ENCODE measurements around the gene KIR3DL1. TPM values are rescaled to one million over a fixed set of nuclear protein-coding genes. Genes with fewer than 3 reads are reported as not detected.
"Not testable (repeated sequence)": the region's sequence is repeated elsewhere in the genome, so short reads cannot be mapped to it uniquely, and the experiment has no call there.

Gene KIR3DL1
- total RNA-seq, 2 experiments from 2014 or later, result 0.14 TPM; not detected in 1

DNA sequence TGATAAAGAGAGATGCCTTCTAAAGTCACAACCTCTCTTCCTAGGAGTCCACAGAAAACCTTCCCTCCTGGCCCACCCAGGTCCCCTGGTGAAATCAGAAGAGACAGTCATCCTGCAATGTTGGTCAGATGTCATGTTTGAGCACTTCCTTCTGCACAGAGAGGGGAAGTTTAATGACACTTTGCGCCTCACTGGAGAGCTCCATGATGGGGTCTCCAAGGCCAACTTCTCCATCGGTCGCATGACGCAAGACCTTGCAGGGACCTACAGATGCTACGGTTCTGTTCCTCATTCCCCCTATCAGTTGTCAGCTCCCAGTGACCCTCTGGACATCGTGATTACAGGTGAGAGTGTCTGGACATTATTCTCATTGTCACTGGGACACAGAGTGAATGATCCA lies 28.1 kb upstream of the KIR3DL1 start:
- H3K4me3 Mint-ChIP-seq; DNase-seq; H3K36me3 Mint-ChIP-seq (ENCODE audit: low read depth); H3K4me1 Mint-ChIP-seq (ENCODE audit: low read depth); H3K27ac Mint-ChIP-seq; ATAC-seq; POLR2A ChIA-PET; H3K9me3 Mint-ChIP-seq; intact Hi-C loops (cut with micrococcal nuclease); CTCF ChIA-PET: not testable (repeated sequence)
- peaks cover 12% of the 10 kb centered on the region for H3K27me3 Mint-ChIP-seq

GRCh38 chr19:54790711-54791110 lies 25.6 kb upstream of the KIR3DL1 start:
- intact Hi-C loops (cut with micrococcal nuclease), result no loop called here
- POLR2A ChIA-PET, result no interaction called here

DNA sequence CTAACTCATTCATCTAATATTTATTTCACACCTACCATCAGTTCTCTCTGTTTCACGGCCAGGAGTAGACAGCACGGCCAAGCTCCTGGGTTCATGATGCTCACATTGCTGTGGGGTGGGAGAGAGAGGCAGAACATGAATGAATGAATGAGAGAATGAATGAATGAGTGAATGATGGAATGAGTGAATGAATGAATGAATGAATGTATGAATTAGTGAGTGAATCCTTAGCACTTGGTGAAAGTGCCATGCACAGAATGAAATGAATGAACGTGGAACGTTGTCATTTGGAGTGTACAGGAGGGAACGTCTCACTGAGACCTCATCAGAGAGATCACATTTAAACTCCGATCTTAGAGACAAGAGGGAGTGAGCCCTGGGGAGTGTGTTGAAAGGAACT lies 24.8 kb upstream of the KIR3DL1 start:
- CTCF ChIA-PET, result no interaction called here
- H3K27ac Mint-ChIP-seq, result no peak overlapping the region
- H3K4me3 Mint-ChIP-seq, result no peak overlapping the region

More at GRCh38 chr19:54790711-54791110, 25.6 kb upstream of the KIR3DL1 start:
- no peak for ATAC-seq
- Mint-ChIP-seq H3K4me3 (no peak overlapping the region), H3K4me1 (ENCODE audit: low read depth) (peaks cover 8% of the 10 kb centered on the region), H3K9me3 (no peaks in the 10 kb centered on the region), H3K36me3 (ENCODE audit: low read depth) (no peaks in the 10 kb centered on the region), H3K27me3 (peaks cover 10% of the 10 kb centered on the region), H3K27ac (no peak overlapping the region)
- TF ChIP-seq, protein P1, sequence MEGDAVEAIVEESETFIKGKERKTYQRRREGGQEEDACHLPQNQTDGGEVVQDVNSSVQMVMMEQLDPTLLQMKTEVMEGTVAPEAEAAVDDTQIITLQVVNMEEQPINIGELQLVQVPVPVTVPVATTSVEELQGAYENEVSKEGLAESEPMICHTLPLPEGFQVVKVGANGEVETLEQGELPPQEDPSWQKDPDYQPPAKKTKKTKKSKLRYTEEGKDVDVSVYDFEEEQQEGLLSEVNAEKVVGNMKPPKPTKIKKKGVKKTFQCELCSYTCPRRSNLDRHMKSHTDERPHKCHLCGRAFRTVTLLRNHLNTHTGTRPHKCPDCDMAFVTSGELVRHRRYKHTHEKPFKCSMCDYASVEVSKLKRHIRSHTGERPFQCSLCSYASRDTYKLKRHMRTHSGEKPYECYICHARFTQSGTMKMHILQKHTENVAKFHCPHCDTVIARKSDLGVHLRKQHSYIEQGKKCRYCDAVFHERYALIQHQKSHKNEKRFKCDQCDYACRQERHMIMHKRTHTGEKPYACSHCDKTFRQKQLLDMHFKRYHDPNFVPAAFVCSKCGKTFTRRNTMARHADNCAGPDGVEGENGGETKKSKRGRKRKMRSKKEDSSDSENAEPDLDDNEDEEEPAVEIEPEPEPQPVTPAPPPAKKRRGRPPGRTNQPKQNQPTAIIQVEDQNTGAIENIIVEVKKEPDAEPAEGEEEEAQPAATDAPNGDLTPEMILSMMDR (IDR thresholded peaks at IDR 0.05), result no peak
- CTCF ChIA-PET, result no interaction called here
- no peak for DNase-seq

GRCh38 chr19:54792814-54793213 lies 23.5 kb upstream of the KIR3DL1 start:
- ChIA-PET CTCF (no interaction called here), POLR2A (no interaction called here)
- no peak for DNase-seq
- no peak overlapping the region for H3K27ac Mint-ChIP-seq
- peaks cover 8% of the 10 kb centered on the region for H3K4me1 Mint-ChIP-seq (ENCODE audit: low read depth)
- TF ChIP-seq, protein P1 (IDR thresholded peaks at IDR 0.05), result no peak
- peak overlapping the region; percentile 52 for H3K4me3 Mint-ChIP-seq
- ATAC-seq, result no peak
- no peaks in the 10 kb centered on the region for H3K36me3 Mint-ChIP-seq (ENCODE audit: low read depth)
- peaks cover 13% of the 10 kb centered on the region for H3K27me3 Mint-ChIP-seq
- no peaks in the 10 kb centered on the region for H3K9me3 Mint-ChIP-seq
- intact Hi-C loops (cut with micrococcal nuclease), result no loop called here

More for the DNA sequence above, 24.8 kb upstream of the KIR3DL1 start:
- ATAC-seq (no peak), DNase-seq (no peak)
- Mint-ChIP-seq H3K27me3 (peaks cover 10% of the 10 kb centered on the region), H3K4me1 (ENCODE audit: low read depth) (peaks cover 8% of the 10 kb centered on the region), H3K9me3 (no peaks in the 10 kb centered on the region), H3K36me3 (ENCODE audit: low read depth) (no peaks in the 10 kb centered on the region)
- POLR2A ChIA-PET, result no interaction called here
- intact Hi-C loops (cut with micrococcal nuclease), result no loop called here
- TF ChIP-seq, protein P1 (IDR thresholded peaks at IDR 0.05), result no peak

GRCh38 chr19:54795758-54796157 lies 20.5 kb upstream of the KIR3DL1 start:
- DNase-seq (no peak), ATAC-seq (no peak)
- no peaks in the 10 kb centered on the region for H3K36me3 Mint-ChIP-seq (ENCODE audit: low read depth)
- peaks cover 23% of the 10 kb centered on the region for H3K27me3 Mint-ChIP-seq
- H3K4me1 Mint-ChIP-seq (ENCODE audit: low read depth), result peaks cover 8% of the 10 kb centered on the region
- CTCF ChIA-PET, result no interaction called here
- H3K4me3 Mint-ChIP-seq, result no peak overlapping the region
- TF ChIP-seq, protein P1 (IDR thresholded peaks at IDR 0.05), result no peak
- no peaks in the 10 kb centered on the region for H3K9me3 Mint-ChIP-seq
- no peak overlapping the region for H3K27ac Mint-ChIP-seq
- POLR2A ChIA-PET, result no interaction called here
- intact Hi-C loops (cut with micrococcal nuclease), result no loop called here

GRCh38 chr19:54803410-54803809 lies 12.9 kb upstream of the KIR3DL1 start, which contains the start of gene KIR2DL4:
Gene KIR2DL4, plus strand, starts transcription at chr19:54803610. Its CDS starts 42 bp downstream, at chr19:54803652.
- DNase-seq, result peak; percentile 4
- H3K27me3 Mint-ChIP-seq, result peaks cover 17% of the 10 kb centered on the region
- no peak for ATAC-seq
- ChIA-PET POLR2A (no interaction called here), CTCF (no interaction called here)
- intact Hi-C loops (cut with micrococcal nuclease), result no loop called here
- no peak within 1 kb of the TSS for H3K4me3 Mint-ChIP-seq
- H3K36me3 Mint-ChIP-seq (ENCODE audit: low read depth), result no peaks in the 10 kb centered on the region
- no peak within 1 kb of the TSS for H3K27ac Mint-ChIP-seq
- no peaks in the 10 kb centered on the region for H3K9me3 Mint-ChIP-seq
- no peaks in the 10 kb centered on the region for H3K4me1 Mint-ChIP-seq (ENCODE audit: low read depth)
- TF ChIP-seq, protein P1 (IDR thresholded peaks at IDR 0.05), result no peak
